ENCODE results near the gene TMEM94. TPM values are rescaled to one million over a fixed set of nuclear protein-coding genes. Genes with fewer than 3 reads are reported as not detected.
A peak's percentile ranks its signal among the peaks of the same experiment; 100 is the strongest.

TMEM94 gene
- total and polyA plus RNA-seq, 2 of the 13 experiments (the other 11 are each of a cell fraction or from before 2014, with no cell fraction given) = 32.6 to 134 TPM

GRCh38 chr17:75516255-75516618 is 59.8 kb downstream of the TMEM94 start, which contains the start of gene TSEN54 (continued):
- TF ChIP-seq ZNF142 (CRISPR knock-in tag; IDR thresholded peaks at IDR 0.05) (no peak), ZNF446 (CRISPR knock-in tag; IDR thresholded peaks at IDR 0.05) (peak; percentile 74; the same call in 1 of the 2 replicates), NONO (IDR thresholded peaks at IDR 0.05) (no peak), NONO (CRISPR knock-in tag; conservative IDR thresholded peaks at IDR 0.05) (peak; percentile 89), ARID2 (CRISPR knock-in tag; IDR thresholded peaks at IDR 0.05; ENCODE audit: borderline replicate concordance) (no peak), AGO2 (optimal IDR thresholded peaks at IDR 0.05; ENCODE audit: low read depth, low read length) (peak; percentile 23), HES4 (CRISPR knock-in tag; IDR thresholded peaks at IDR 0.05; ENCODE audit: borderline replicate concordance) (peak; percentile 95), TMF1 (CRISPR knock-in tag; IDR thresholded peaks at IDR 0.05; ENCODE audit: low read depth) (peak; percentile 15; the same call in 1 of the 2 replicates), PAX8 (CRISPR knock-in tag; IDR thresholded peaks at IDR 0.05; ENCODE audit: borderline replicate concordance) (no peak), IRF9 (CRISPR knock-in tag; IDR thresholded peaks at IDR 0.05; ENCODE audit: borderline replicate concordance) (no peak; the same call in 1 of the 2 replicates), ELK4 (CRISPR knock-in tag; IDR thresholded peaks at IDR 0.05; ENCODE audit: borderline replicate concordance) (0 out of 2 replicates have a peak, but pooled peaks have one; percentile 15), SMAD9 (CRISPR knock-in tag; IDR thresholded peaks at IDR 0.05) (no peak), ZNF75D (CRISPR knock-in tag; IDR thresholded peaks at IDR 0.05; ENCODE audit: borderline replicate concordance) (0 out of 2 replicates have a peak, but pooled peaks have one; percentile 4), FOXP4 (CRISPR knock-in tag; IDR thresholded peaks at IDR 0.05) (no peak), BCL3 (CRISPR knock-in tag; IDR thresholded peaks at IDR 0.05) (no peak), MYC (CRISPR knock-in tag; IDR thresholded peaks at IDR 0.05; ENCODE audit: borderline replicate concordance) (no peak; the same call in 1 of the 2 replicates), RAD21 (CRISPR knock-in tag; IDR thresholded peaks at IDR 0.05) (peak; percentile 7; the same call in 1 of the 2 replicates), SALL2 (CRISPR knock-in tag; IDR thresholded peaks at IDR 0.05) (peak; percentile 20; the same call in 1 of the 2 replicates)

Data from HepG2 (cell line).